ENCODE measurements around the gene SEMA3A. TPM values are rescaled to one million over a fixed set of nuclear protein-coding genes. Genes with fewer than 3 reads are reported as not detected.

SEMA3A gene
- total and polyA plus RNA-seq, 2 of the 4 experiments (the other 2 are of a cell fraction) = 31.2 to 213 TPM

GRCh38 chr7:84207025-84207424 is 12.4 kb upstream of the SEMA3A start:
- no TSS peak for BruUV-seq (replicated peaks)
- ChIA-PET POLR2A (ENCODE audit: unreplicated experiment) (no interaction called here), CTCF (no interaction called here)
- no peak overlapping the region for H2BK5ac ChIP-seq (ENCODE audit: low read depth, low read length, poor library complexity, severe bottlenecking)
- H2BK15ac ChIP-seq (ENCODE audit: low read depth, low read length) = peak overlapping the region; percentile 66; the same call in 1 of the 3 replicates
- H2BK20ac ChIP-seq (ENCODE audit: low read depth, low read length) = no peak overlapping the region
- no peaks in the 10 kb centered on the region for H3K9me1 ChIP-seq (ENCODE audit: insufficient read depth, low read length)
- no peak overlapping the region for H3K18ac ChIP-seq (ENCODE audit: low read depth, low read length)
- no peaks in the 10 kb centered on the region for H4K20me1 ChIP-seq (ENCODE audit: insufficient read depth, low read length)
- no peak overlapping the region for H3K4me2 ChIP-seq (ENCODE audit: low read depth, low read length)
- no peaks in the 10 kb centered on the region for H3K79me1 ChIP-seq (ENCODE audit: low read depth in 1 of 2, low read length in 2 of 2)
- no peak overlapping the region for H3K4ac ChIP-seq (ENCODE audit: low read depth, low read length)
- H3K4me1 ChIP-seq (ENCODE audit: control insufficient read depth, insufficient read depth, low read length) = no peaks in the 10 kb centered on the region; the same call in 1 of the 2 replicates
- H2AK5ac ChIP-seq (ENCODE audit: low read depth, low read length) = no peak overlapping the region
- no peak overlapping the region for H2BK120ac ChIP-seq (ENCODE audit: low read depth, low read length)
- H3K9ac ChIP-seq (ENCODE audit: low read depth, low read length) = no peak overlapping the region
- H3K36me3 ChIP-seq (ENCODE audit: control insufficient read depth, insufficient read depth, low read length) = no peaks in the 10 kb centered on the region
- no peaks in the 10 kb centered on the region for H3K9me3 ChIP-seq (ENCODE audit: control insufficient read depth, insufficient read depth, low read length)
- WGBS, 2 experiments (ENCODE audit: extremely low coverage in 2 of 2, insufficient read length in 1 of 2) = no CpG with 5 or more reads among the region's 2 CpGs
- TF ChIP-seq MAFK (IDR thresholded peaks at IDR 0.05; ENCODE audit: low read depth, low read length) (no peak), MXI1 (IDR thresholded peaks at IDR 0.05; ENCODE audit: borderline replicate concordance, low read depth, low read length) (no peak), RFX5 (IDR thresholded peaks at IDR 0.05; ENCODE audit: low read depth, low read length) (no peak)
- no peak overlapping the region for H4K8ac ChIP-seq (ENCODE audit: low read depth in 2 of 2, low read length in 2 of 2)
- no peak overlapping the region for H3K27ac ChIP-seq (ENCODE audit: insufficient read depth, low read length)
- ATAC-seq (ENCODE audit: low read depth) (no peak), DNase-seq (no peak)
- H3K4me3 ChIP-seq (ENCODE audit: insufficient read depth, low read depth, low read length) = no peak overlapping the region
- no peak overlapping the region for H3K14ac ChIP-seq (replicated peaks; ENCODE audit: low read depth, low read length)
- H3K27me3 ChIP-seq (ENCODE audit: control insufficient read depth, insufficient read depth, low read length) = no peaks in the 10 kb centered on the region
- dilution Hi-C loops (cut with HindIII; ENCODE audit: low sequenced_read_pairs, unreplicated experiment) = no loop called here
- intact Hi-C loops (cut with micrococcal nuclease) = no loop called here
- no peak overlapping the region; the same call in 1 of the 2 replicates for H4K5ac ChIP-seq (ENCODE audit: low read depth, low read length)
- H3K56ac ChIP-seq (ENCODE audit: extremely low read depth, insufficient read depth, low read length) = no peak overlapping the region
- in situ Hi-C loops (cut with MboI; ENCODE audit: low sequenced_read_pairs) = no loop called here
- no peak overlapping the region for H4K91ac ChIP-seq (ENCODE audit: insufficient read depth, low read depth, low read length)
- H2AFZ ChIP-seq (replicated peaks; ENCODE audit: low read length, poor library complexity) = no peak overlapping the region
- no peak overlapping the region for H3K23ac ChIP-seq (ENCODE audit: low read depth, low read length)
- no peak overlapping the region for H2AK9ac ChIP-seq (replicated peaks; ENCODE audit: low read depth, low read length, poor library complexity)
